ENCODE data around the gene PRKN. TPM values are rescaled to one million over a fixed set of nuclear protein-coding genes. Genes with fewer than 3 reads are reported as not detected.

PRKN gene
- total RNA-seq, 1 experiment from 2014 or later: 2.0 TPM

DNA sequence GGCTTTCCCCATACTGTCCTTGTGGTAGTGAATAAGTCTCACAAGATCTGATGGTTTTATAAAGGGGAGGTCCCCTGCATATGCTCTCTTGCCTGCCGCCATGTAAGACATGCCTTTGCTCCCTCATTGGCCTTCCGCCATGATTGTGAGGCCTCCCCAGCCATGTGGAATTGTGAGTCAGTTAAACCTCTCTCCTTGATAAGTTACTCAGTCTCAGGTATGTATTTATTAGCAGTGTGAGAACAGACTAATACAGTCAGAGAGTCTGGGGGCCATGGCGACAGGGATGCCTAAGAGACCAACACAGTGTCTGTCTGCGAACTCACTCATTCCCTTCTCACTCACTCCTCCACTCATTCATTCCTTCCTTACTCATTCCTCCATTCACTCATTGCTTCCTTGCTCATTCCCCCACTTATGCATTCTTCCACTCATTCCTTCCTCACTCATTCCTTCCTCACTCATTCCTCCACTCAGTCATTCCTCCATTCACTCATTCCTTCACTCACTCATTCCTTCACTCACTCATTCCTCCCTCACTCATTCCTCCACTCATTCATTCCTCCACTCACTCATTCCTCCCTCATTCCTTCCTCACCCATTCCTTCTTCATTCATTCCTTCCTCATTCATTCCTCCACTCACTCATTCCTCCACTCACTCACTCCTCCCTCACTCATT, 1316.2 kb downstream of the PRKN start:
- H3T11ph ChIP-seq (ENCODE audit: low read length): no peak overlapping the region
- no peak overlapping the region for H2BK12ac ChIP-seq (ENCODE audit: insufficient read length, low read depth, low read length)
- no peak overlapping the region for H2BK5ac ChIP-seq (ENCODE audit: insufficient read length, low read length)
- no peak overlapping the region for H2BK15ac ChIP-seq (ENCODE audit: low read depth, low read length)
- no peaks in the 10 kb centered on the region for H3K23me2 ChIP-seq (ENCODE audit: insufficient read length, low read depth, low read length, poor library complexity, severe bottlenecking)
- Mint-ChIP-seq H3K27ac (no peak overlapping the region), H3K27me3 (ENCODE audit: low read depth) (peaks cover 5% of the 10 kb centered on the region), H3K4me3 (no peak overlapping the region), H3K36me3 (ENCODE audit: insufficient read depth in 1 of 3, low read depth in 3 of 3) (no peaks in the 10 kb centered on the region), H3K9me3 (peaks cover 3 to 5% of the 10 kb centered on the region in 2 experiments; a peak in 4 of 5 replicates), H3K4me1 (peaks cover 20 to 22% of the 10 kb centered on the region in 2 experiments)
- no peaks in the 10 kb centered on the region for H3K27me3 ChIP-seq (ENCODE audit: insufficient read depth, low read length)
- TF ChIP-seq CTCF (conservative IDR thresholded peaks at IDR 0.05): no peak
- H3K4ac ChIP-seq (ENCODE audit: low read depth, low read length): no peak overlapping the region
- H2AK5ac ChIP-seq (ENCODE audit: insufficient read length, low read length): no peak overlapping the region
- H4K20me1 ChIP-seq (ENCODE audit: control insufficient read depth, insufficient read depth, insufficient read length): no peaks in the 10 kb centered on the region
- no peak overlapping the region for H3K4me2 ChIP-seq (ENCODE audit: insufficient read depth, insufficient read length, low read length)
- no peak overlapping the region for H3K9ac ChIP-seq (ENCODE audit: extremely low read depth, insufficient read length, low read length)
- no peaks in the 10 kb centered on the region for H3K4me1 ChIP-seq (ENCODE audit: insufficient read depth, low read length)
- WGBS (ENCODE audit: extremely low coverage, insufficient read length, low lambda C conversion rate): no CpG with 5 or more reads among the region's 4 CpGs
- no peak overlapping the region for H4K91ac ChIP-seq (ENCODE audit: insufficient read length, low read depth, low read length)
- no peaks in the 10 kb centered on the region for H3K79me1 ChIP-seq (ENCODE audit: insufficient read depth, low read depth, low read length, poor library complexity, severe bottlenecking)
- no peak overlapping the region for H4K8ac ChIP-seq (replicated peaks; ENCODE audit: insufficient read length, low read depth, low read length)
- H2AFZ ChIP-seq (ENCODE audit: low read length): no peak overlapping the region
- no peak overlapping the region for H4K5ac ChIP-seq (ENCODE audit: insufficient read length, low read depth, low read length)
- no peak overlapping the region for H3K23ac ChIP-seq (ENCODE audit: insufficient read length, low read depth, low read length)
- H3K56ac ChIP-seq (ENCODE audit: insufficient read length, low read depth, low read length): no peak overlapping the region
- H3K79me2 ChIP-seq (ENCODE audit: insufficient read depth, low read length): no peaks in the 10 kb centered on the region
- no peak overlapping the region for H2BK120ac ChIP-seq (ENCODE audit: low read depth, low read length, poor library complexity, severe bottlenecking)
- no peak overlapping the region for H2BK20ac ChIP-seq (ENCODE audit: low read depth, low read length, poor library complexity, severe bottlenecking)
- no peak overlapping the region for H3K27ac ChIP-seq (ENCODE audit: insufficient read length, low read depth, low read length)
- no peak overlapping the region for H3K14ac ChIP-seq (ENCODE audit: insufficient read depth, low read length)
- peaks cover 10% of the 10 kb centered on the region for H3K9me3 ChIP-seq (ENCODE audit: control insufficient read depth, low read depth, low read length)
- DNase-seq: no peak
- no peak overlapping the region for H3K18ac ChIP-seq (ENCODE audit: insufficient read length, low read depth, low read length)
